Memory B cell (primary cell): ENCODE results near the gene CYRIA.

Experiments used
- ATAC-seq: fragments of 150-1000 bp; cut with Tn5 transposase; 2 replicates; pipeline ENCODE4 v1.10.0; 2021; ENCODE audit warnings: low read depth, mild to moderate bottlenecking, moderate library complexity
- DNase-seq, 2 donors: peaks; one replicate each; pipeline ENCODE4 v3.0.0; 2022; ENCODE audit warnings: low spot score in 2 of 2
- H3K27ac Mint-ChIP-seq: one replicate; pipeline ENCODE4 v1.8.0; 2022; ENCODE audit warnings: mild to moderate bottlenecking, moderate library complexity, mixed read lengths
- H3K27me3 Mint-ChIP-seq: one replicate; pipeline ENCODE4 v1.8.0; 2022; ENCODE audit warnings: mixed read lengths
- H3K36me3 Mint-ChIP-seq: one replicate; pipeline ENCODE4 v1.8.0; 2022; ENCODE audit warnings: mild to moderate bottlenecking, mixed read lengths
- H3K4me1 Mint-ChIP-seq: one replicate; pipeline ENCODE4 v1.8.0; 2022; ENCODE audit warnings: mixed read lengths
- H3K4me3 Mint-ChIP-seq: one replicate; pipeline ENCODE4 v1.8.0; 2022; ENCODE audit warnings: mild to moderate bottlenecking, moderate library complexity, mixed read lengths
- H3K9me3 Mint-ChIP-seq: one replicate; pipeline ENCODE4 v1.8.0; 2022; ENCODE audit warnings: mixed read lengths

CYRIA gene

DNA sequence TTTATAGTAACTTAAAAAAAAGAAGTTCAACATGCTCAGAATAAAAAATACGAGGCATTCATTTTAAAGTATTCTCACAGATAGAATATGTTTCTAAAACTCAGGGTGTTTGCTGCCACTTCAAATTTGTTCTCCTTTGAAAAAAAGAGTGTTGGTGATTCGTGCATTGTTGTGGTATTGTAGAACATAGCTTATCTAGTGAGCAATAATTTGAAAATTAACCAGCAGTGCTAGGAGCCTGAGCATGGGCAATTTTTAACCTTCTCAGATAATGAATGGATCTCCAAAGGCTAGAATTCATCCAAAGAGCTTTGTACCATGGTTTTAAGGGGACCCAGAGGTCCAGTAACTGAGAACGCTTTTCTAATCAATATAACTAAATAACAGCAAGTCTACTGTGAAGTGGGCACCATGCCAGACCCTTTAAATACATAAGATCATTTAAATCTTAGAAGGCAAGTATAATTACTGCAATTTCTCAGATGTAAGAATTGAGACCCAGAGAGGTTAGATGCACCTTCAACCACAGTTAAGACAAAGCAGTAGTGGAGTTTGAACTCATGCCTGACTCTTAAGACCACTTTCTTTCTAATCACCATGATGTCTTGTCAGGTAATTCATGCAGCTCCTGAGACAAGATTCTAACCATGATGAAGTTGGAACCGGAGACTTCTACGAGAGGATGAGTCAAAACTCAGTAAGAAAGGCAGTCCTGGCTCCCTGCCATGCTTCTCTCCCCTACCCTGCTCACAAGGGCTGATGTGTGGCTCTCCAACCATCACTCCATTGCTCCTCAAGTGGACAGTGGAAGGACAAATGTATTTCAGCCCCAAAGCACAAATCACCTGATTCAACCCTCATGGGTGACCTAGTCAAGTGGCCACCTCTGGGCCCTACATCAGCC, 3.4 kb downstream of the CYRIA start:
- DNase-seq = no peak
- H3K4me3 Mint-ChIP-seq = peak overlapping the region; percentile 93
- no peaks in the 10 kb centered on the region for H3K9me3 Mint-ChIP-seq
- no peak for ATAC-seq
- H3K4me1 Mint-ChIP-seq = peaks cover 64% of the 10 kb centered on the region
- peak overlapping the region; percentile 99 for H3K27ac Mint-ChIP-seq
- no peaks in the 10 kb centered on the region for H3K27me3 Mint-ChIP-seq
- peaks cover 10% of the 10 kb centered on the region for H3K36me3 Mint-ChIP-seq

GRCh38 chr2:16661526-16661925, 4.1 kb downstream of the CYRIA start:
- peaks cover 10% of the 10 kb centered on the region for H3K36me3 Mint-ChIP-seq
- no peak for ATAC-seq
- H3K27me3 Mint-ChIP-seq = no peaks in the 10 kb centered on the region
- no peak for DNase-seq
- peaks cover 71% of the 10 kb centered on the region for H3K4me1 Mint-ChIP-seq
- no peaks in the 10 kb centered on the region for H3K9me3 Mint-ChIP-seq
- peak overlapping the region; percentile 99 for H3K27ac Mint-ChIP-seq
- peak overlapping the region; percentile 33 for H3K4me3 Mint-ChIP-seq

DNA sequence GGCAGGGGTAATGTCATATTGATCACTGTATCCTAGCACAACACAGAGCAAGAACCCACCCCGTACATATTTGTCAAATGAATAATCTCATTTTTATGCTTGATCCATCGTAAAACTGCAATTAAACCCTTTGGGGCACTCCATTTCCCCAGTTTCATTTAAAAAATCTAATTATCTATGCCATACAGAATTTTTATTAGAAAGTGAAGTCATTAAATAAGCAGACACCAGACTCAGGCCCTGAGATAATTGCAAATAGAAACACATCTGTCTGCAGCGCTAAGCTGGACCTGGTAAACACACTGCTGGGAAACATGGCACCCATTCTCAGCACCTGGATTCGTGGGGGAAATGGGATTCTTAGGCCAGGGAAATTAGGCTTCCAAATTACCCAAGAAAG, 5.1 kb downstream of the CYRIA start:
- no peaks in the 10 kb centered on the region for H3K27me3 Mint-ChIP-seq
- peaks cover 13% of the 10 kb centered on the region for H3K36me3 Mint-ChIP-seq
- no peaks in the 10 kb centered on the region for H3K9me3 Mint-ChIP-seq
- DNase-seq (no peak), ATAC-seq (no peak)
- peaks cover 72% of the 10 kb centered on the region for H3K4me1 Mint-ChIP-seq
- H3K4me3 Mint-ChIP-seq = peak overlapping the region; percentile 44
- peak overlapping the region; percentile 96 for H3K27ac Mint-ChIP-seq

- peaks cover 76% of the 10 kb centered on the region for H3K4me1 Mint-ChIP-seq
- H3K36me3 Mint-ChIP-seq = peaks cover 13% of the 10 kb centered on the region
- H3K27ac Mint-ChIP-seq = peak overlapping the region; percentile 96
- H3K27me3 Mint-ChIP-seq = no peaks in the 10 kb centered on the region
- ATAC-seq = no peak
- peak overlapping the region; percentile 44 for H3K4me3 Mint-ChIP-seq
- no peak for DNase-seq
- no peaks in the 10 kb centered on the region for H3K9me3 Mint-ChIP-seq
Observed at GRCh38 chr2:16660114-16660513, 5.5 kb downstream of the CYRIA start.

- peak overlapping the region; percentile 68 for H3K4me3 Mint-ChIP-seq
- peaks cover 17% of the 10 kb centered on the region for H3K36me3 Mint-ChIP-seq
- DNase-seq (no peak), ATAC-seq (peak; percentile 31)
- no peaks in the 10 kb centered on the region for H3K27me3 Mint-ChIP-seq
- peaks cover 77% of the 10 kb centered on the region for H3K4me1 Mint-ChIP-seq
- peak overlapping the region; percentile 96 for H3K27ac Mint-ChIP-seq
- H3K9me3 Mint-ChIP-seq = no peaks in the 10 kb centered on the region
Observed at GRCh38 chr2:16658076-16658739, 7.4 kb downstream of the CYRIA start.

DNA sequence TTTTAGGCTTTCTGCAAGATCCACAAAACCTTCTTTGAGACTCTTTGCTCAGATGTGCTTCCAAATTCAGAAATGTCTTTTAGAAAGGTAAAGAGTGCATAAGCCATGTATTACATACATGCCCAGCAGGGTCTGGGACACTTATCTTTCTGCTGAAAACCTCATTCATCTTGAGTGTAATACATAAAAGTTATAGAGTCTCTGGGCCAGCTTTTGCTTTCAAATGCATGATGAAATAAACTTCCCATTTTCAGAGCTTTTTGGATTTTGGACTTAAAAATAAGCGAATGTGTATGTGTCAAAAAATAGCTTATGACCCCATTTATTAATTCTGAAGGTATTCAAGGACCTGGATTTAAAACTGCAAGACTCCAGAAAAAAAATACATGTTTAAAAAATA, 8.0 kb downstream of the CYRIA start:
- no peaks in the 10 kb centered on the region for H3K27me3 Mint-ChIP-seq
- H3K27ac Mint-ChIP-seq = peak overlapping the region; percentile 96
- ATAC-seq = no peak
- peaks cover 76% of the 10 kb centered on the region for H3K4me1 Mint-ChIP-seq
- H3K36me3 Mint-ChIP-seq = peaks cover 18% of the 10 kb centered on the region
- no peaks in the 10 kb centered on the region for H3K9me3 Mint-ChIP-seq
- no peak overlapping the region for H3K4me3 Mint-ChIP-seq
- no peak for DNase-seq

- DNase-seq = peak in 1 of 2 donors; percentile 46
- peak; percentile 64 for ATAC-seq
- no peaks in the 10 kb centered on the region for H3K9me3 Mint-ChIP-seq
- H3K4me3 Mint-ChIP-seq = peak overlapping the region; percentile 57
- H3K27ac Mint-ChIP-seq = peak overlapping the region; percentile 96
- H3K36me3 Mint-ChIP-seq = peaks cover 21% of the 10 kb centered on the region
- H3K4me1 Mint-ChIP-seq = peaks cover 73% of the 10 kb centered on the region
- no peaks in the 10 kb centered on the region for H3K27me3 Mint-ChIP-seq
Observed at GRCh38 chr2:16656784-16657391, 8.7 kb downstream of the CYRIA start.

DNA sequence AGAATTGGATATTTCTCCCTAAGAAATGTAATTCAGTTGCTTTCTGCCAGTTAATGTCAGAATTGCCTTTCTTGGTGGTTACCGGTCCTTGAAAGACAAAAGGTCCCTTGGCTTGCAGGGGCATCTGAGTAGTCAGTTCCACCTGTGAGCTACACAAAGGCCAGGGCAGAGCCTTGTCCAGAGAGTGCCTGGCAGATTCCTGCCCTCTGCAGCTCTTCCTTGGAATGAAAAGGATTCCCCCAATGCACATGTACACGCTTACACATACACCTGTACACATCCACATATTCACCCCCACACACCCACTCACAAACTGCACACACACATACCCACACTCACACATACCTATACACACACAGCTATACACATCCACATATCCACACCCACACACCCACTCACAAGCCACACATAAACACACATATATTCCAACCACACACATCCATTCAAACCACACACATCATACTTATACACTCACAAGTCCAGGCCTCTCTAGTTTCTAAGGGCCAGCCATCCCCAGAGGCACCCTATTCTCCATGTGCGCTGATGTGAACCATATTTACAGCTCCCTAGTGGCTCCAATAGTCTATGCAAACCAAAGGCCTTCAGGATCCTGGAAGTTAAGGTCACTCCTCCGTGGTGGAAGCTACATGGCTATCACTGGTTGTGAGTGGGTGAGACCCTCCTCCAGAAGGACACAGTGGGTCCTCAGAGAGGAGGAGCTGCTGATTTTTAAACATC, 9.6 kb downstream of the CYRIA start:
- DNase-seq (no peak), ATAC-seq (no peak)
- H3K4me3 Mint-ChIP-seq = peak overlapping the region; percentile 57
- H3K4me1 Mint-ChIP-seq = peaks cover 72% of the 10 kb centered on the region
- no peaks in the 10 kb centered on the region for H3K9me3 Mint-ChIP-seq
- peaks cover 16% of the 10 kb centered on the region for H3K36me3 Mint-ChIP-seq
- no peaks in the 10 kb centered on the region for H3K27me3 Mint-ChIP-seq
- H3K27ac Mint-ChIP-seq = peak overlapping the region; percentile 96

DNA sequence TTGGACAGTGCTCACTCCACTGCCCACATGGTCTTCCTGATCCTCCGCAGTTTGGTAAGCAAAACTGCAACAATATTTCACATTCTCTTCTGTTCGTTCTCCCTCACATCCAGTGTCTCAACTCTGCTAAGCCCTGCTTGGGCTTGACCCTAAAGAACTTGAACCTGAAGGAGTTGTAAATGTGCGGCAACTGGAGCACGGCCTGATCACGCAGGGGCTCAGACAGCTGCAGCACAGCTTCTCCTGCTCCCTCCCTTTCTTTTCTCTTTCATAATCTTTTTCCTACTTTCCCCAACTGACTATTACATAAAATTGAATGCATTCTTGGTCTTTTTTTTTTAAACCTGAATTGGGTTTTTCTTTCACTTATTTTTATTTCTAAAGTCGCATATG, 10.2 kb downstream of the CYRIA start:
- H3K4me1 Mint-ChIP-seq = peaks cover 78% of the 10 kb centered on the region

GRCh38 chr2:16654833-16655444, 10.7 kb downstream of the CYRIA start:
- peak overlapping the region; percentile 55 for H3K4me3 Mint-ChIP-seq
- peaks cover 13% of the 10 kb centered on the region for H3K36me3 Mint-ChIP-seq
- H3K4me1 Mint-ChIP-seq = peaks cover 76% of the 10 kb centered on the region
- ATAC-seq (peak; percentile 30), DNase-seq (peak; percentile 28 to 29)
- peak overlapping the region; percentile 96 for H3K27ac Mint-ChIP-seq
- H3K27me3 Mint-ChIP-seq = no peaks in the 10 kb centered on the region
- no peaks in the 10 kb centered on the region for H3K9me3 Mint-ChIP-seq

More for the DNA sequence above, 10.2 kb downstream of the CYRIA start:
- DNase-seq = no peak
- ATAC-seq = no peak
- H3K27me3 Mint-ChIP-seq = no peaks in the 10 kb centered on the region
- H3K4me3 Mint-ChIP-seq = peak overlapping the region; percentile 55
- peaks cover 16% of the 10 kb centered on the region for H3K36me3 Mint-ChIP-seq
- H3K9me3 Mint-ChIP-seq = no peaks in the 10 kb centered on the region
- H3K27ac Mint-ChIP-seq = peak overlapping the region; percentile 96

DNA sequence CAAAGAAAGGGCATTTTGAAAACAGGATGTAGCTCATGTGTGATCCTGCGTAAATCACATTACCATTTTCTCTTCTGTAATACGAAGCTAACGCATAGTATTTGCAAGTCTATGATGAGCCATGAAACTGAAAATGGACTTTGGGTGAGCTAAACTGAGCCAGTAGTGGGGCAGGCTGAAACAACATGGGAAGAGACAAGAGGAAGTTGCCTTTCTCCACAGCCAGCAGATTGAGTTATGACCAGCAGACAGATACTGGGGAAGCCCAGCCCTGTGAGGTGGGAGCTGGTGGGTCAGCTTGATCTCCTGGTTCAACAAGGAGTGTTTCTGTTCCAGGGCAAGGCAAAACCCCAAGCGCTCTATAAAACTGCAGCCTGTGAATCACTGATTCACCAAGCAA, 11.8 kb downstream of the CYRIA start:
- DNase-seq = peak; percentile 39 to 50
- peak overlapping the region; percentile 96 for H3K27ac Mint-ChIP-seq

DNA sequence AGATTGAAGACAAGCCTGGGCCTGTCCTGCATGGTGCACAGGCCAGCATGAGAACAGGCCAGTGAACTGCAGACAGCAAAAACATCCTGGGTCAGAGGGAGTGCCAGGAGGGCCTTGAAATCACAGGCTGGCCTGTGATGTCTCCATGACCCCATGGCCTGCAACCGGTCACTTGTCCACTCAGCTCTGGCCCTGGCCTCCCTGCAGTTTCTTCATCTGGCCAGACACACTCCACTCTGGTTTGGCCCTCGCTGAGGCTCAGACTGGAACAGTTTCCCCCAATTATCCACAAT, 12.6 kb downstream of the CYRIA start:
- Mint-ChIP-seq H3K27ac (peak overlapping the region; percentile 96), H3K36me3 (peaks cover 19% of the 10 kb centered on the region), H3K9me3 (no peaks in the 10 kb centered on the region), H3K4me3 (peak overlapping the region; percentile 49), H3K27me3 (no peaks in the 10 kb centered on the region), H3K4me1 (peaks cover 70% of the 10 kb centered on the region)
- no peak for DNase-seq
- no peak for ATAC-seq

More for the DNA sequence above, 11.8 kb downstream of the CYRIA start:
- Mint-ChIP-seq H3K36me3 (peaks cover 20% of the 10 kb centered on the region), H3K27me3 (no peaks in the 10 kb centered on the region), H3K9me3 (no peaks in the 10 kb centered on the region), H3K4me1 (peaks cover 74% of the 10 kb centered on the region), H3K4me3 (peak overlapping the region; percentile 49)
- peak; percentile 63 for ATAC-seq

DNA sequence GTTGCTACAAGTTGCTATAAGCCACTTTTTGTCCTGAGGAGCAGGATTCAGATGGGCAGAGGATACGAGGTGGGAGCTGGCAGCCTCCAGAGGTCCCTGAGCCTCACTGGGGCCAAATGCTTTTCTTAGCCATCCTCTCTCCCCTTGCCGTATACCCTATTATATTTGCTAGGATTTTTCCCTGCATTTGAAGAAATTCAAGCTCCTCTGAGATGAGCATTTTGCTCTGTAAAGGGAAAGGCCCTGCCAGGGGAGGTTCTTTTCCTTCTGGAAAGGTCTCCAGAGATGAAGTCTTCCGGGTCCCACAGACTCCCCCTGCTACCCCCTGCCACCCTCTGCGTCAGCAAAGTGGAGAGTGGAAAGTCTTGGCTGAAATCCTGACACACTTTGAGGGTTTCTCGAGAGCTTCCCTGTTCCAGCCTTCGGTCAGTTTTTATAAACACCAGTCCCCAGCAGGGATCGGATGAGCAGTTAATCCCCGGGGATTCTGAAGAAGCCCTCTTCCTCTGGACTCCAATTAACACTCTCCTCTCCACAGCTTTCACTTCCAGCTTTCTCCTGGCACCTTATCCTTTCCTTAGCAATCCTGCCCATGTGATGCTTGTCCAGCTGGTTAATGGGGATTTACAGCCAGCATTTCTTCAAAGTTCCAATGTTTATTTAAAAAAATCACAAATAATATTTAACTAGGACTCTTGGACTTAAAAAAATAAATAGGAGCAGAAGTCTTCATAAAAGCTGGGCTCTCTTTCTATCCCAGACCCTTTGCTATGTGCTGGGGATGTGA, 13.1 kb downstream of the CYRIA start:
- H3K4me1 Mint-ChIP-seq = peaks cover 74% of the 10 kb centered on the region
- ATAC-seq = no peak
- no peak for DNase-seq
- no peaks in the 10 kb centered on the region for H3K27me3 Mint-ChIP-seq
- peak overlapping the region; percentile 96 for H3K27ac Mint-ChIP-seq
- peak overlapping the region; percentile 32 for H3K4me3 Mint-ChIP-seq
- no peaks in the 10 kb centered on the region for H3K9me3 Mint-ChIP-seq
- H3K36me3 Mint-ChIP-seq = peaks cover 20% of the 10 kb centered on the region
